Astrocyte of the spinal cord (primary cell): ENCODE data around the gene CSGALNACT2.

Source experiments
- DNase-seq: peaks from one replicate; pipeline ENCODE4 v3.0.0; 2011; ENCODE audit warnings: low read depth, low spot score
- H3K4me3 ChIP-seq: 2 replicates; pipeline ENCODE4 v1.5.1; 2011; ENCODE audit warnings: low read depth, mild to moderate bottlenecking, low read length, moderate library complexity
- CTCF ChIP-seq: IDR thresholded peaks from 2 replicates; pipeline ENCODE4 v1.5.1; 2012; ENCODE audit warnings: low read depth, mild to moderate bottlenecking, low read length, inconsistent platforms
- in situ Hi-C: cut with HindIII; loops from 2 replicates; pipeline ENCODE4 v1.10.0; 2017; ENCODE audit warnings: low sequenced_read_pairs

Gene CSGALNACT2

GRCh38 chr10:43196131-43196980 is 58.1 kb downstream of the CSGALNACT2 start:
- in situ Hi-C loops: no loop called here
- H3K4me3 ChIP-seq: no peak overlapping the region
- no peak for DNase-seq
- no peak for TF ChIP-seq CTCF

- in situ Hi-C loops: no loop called here
- no peak for DNase-seq
Observed at GRCh38 chr10:43196981-43197833, 59.0 kb downstream of the CSGALNACT2 start.

GRCh38 chr10:43197834-43198681 is 59.8 kb downstream of the CSGALNACT2 start:
- in situ Hi-C loops: no loop called here

More at GRCh38 chr10:43196981-43197833, 59.0 kb downstream of the CSGALNACT2 start:
- no peak overlapping the region for H3K4me3 ChIP-seq
- no peak for TF ChIP-seq CTCF

GRCh38 chr10:43198682-43199005 is 60.4 kb downstream of the CSGALNACT2 start:
- in situ Hi-C loops: no loop called here
- TF ChIP-seq CTCF: no peak
- no peak overlapping the region for H3K4me3 ChIP-seq
- DNase-seq: no peak

More at GRCh38 chr10:43197834-43198681, 59.8 kb downstream of the CSGALNACT2 start:
- no peak for DNase-seq
- H3K4me3 ChIP-seq: no peak overlapping the region
- peak; percentile 41 for TF ChIP-seq CTCF

GRCh38 chr10:43199088-43199683 is 60.9 kb downstream of the CSGALNACT2 start:
- no peak for TF ChIP-seq CTCF
- in situ Hi-C loops: no loop called here
- DNase-seq: no peak
- H3K4me3 ChIP-seq: no peak overlapping the region
